Astrocyte (in vitro differentiated cells and primary cell): ENCODE data around the gene MPV17L2.

Experiments
- CTCF ChIP-seq: IDR thresholded peaks from 2 replicates; pipeline ENCODE4 v1.5.1; 2011; ENCODE audit warnings: low read depth, mild to moderate bottlenecking, inconsistent platforms, low read length, moderate library complexity; ENCODE audit not compliant: insufficient read depth
- EZH2 ChIP-seq: IDR thresholded peaks from 2 replicates; pipeline ENCODE4 v1.6.1; 2012; ENCODE audit warnings: mild to moderate bottlenecking, low read length, inconsistent platforms; ENCODE audit not compliant: insufficient read depth

DNA sequence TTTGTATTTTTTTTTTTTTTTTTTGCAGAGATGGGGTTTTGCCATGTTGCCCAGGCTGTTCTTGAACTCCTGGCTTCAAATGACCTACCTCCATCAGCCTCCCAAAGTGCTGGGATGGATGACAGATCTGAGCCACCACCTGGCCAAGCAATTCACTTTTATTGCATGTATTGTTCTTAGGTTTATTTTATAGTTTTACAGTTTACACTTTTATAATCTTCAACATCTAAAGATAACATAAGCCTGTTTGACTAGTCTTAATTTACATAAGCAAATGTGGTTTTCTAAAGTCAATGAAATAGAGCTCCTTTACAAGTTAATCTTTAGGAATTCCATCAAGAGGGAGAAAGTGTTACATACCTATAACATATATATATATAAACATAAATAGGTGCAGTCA lies 9.5 kb upstream of the MPV17L2 start:
- TF ChIP-seq EZH2 (no peak), CTCF (no peak)
